Neuronal stem cell (in vitro differentiated cells): ENCODE results near the gene HDAC11.
A peak's percentile ranks its signal among the peaks of the same experiment; 100 is the strongest.

Source experiments
- DNase-seq: peaks from one replicate; pipeline ENCODE4 v3.0.0-alpha.2; 2013; ENCODE audit warnings: low spot score
- H2AFZ ChIP-seq: one replicate; pipeline ENCODE4 v1.6.1; 2013; ENCODE audit warnings: mild to moderate bottlenecking, low read length, inconsistent platforms
- H2AK5ac ChIP-seq: 2 replicates; pipeline ENCODE4 v1.6.1; 2013; ENCODE audit warnings: low read depth, mild to moderate bottlenecking, inconsistent platforms, low read length, moderate library complexity, mixed read lengths
- H2BK120ac ChIP-seq: 2 replicates; pipeline ENCODE4 v1.6.1; 2013; ENCODE audit warnings: low read depth, mild to moderate bottlenecking, inconsistent platforms, low read length, moderate library complexity, mixed read lengths
- H2BK12ac ChIP-seq: one replicate; pipeline ENCODE4 v1.6.1; 2013; ENCODE audit warnings: low read length, inconsistent platforms
- H2BK15ac ChIP-seq: 2 replicates; pipeline ENCODE4 v1.6.1; 2013; ENCODE audit warnings: mild to moderate bottlenecking, low read length, inconsistent platforms, mixed read lengths
- H2BK5ac ChIP-seq: one replicate; pipeline ENCODE4 v1.6.1; 2013; ENCODE audit warnings: inconsistent platforms, mild to moderate bottlenecking, low read length, moderate library complexity
- H3K14ac ChIP-seq: one replicate; pipeline ENCODE4 v1.6.1; 2013; ENCODE audit warnings: low read length, inconsistent platforms
- H3K18ac ChIP-seq: 2 replicates; pipeline ENCODE4 v1.6.1; 2013; ENCODE audit warnings: low read length, inconsistent platforms
- H3K23ac ChIP-seq: 2 replicates; pipeline ENCODE4 v1.6.1; 2013; ENCODE audit warnings: low read depth, mild to moderate bottlenecking, mixed read lengths, low read length, inconsistent platforms; ENCODE audit not compliant: poor library complexity
- H3K27ac ChIP-seq: replicated peaks from 3 replicates; pipeline ENCODE4 v1.5.1; 2013; ENCODE audit warnings: low read length, inconsistent platforms
- H3K27me3 ChIP-seq, 3 experiments: 2 replicates each; pipeline ENCODE4 v1.6.1; 2013; ENCODE audit warnings: low read length in 3 of 3, mild to moderate bottlenecking in 2 of 3, inconsistent platforms in 1 of 3, low read depth in 1 of 3, mixed read lengths in 1 of 3, moderate library complexity in 1 of 3; ENCODE audit not compliant: control insufficient read depth in 3 of 3, insufficient read depth in 3 of 3
- H3K36me3 ChIP-seq, 2 donors: replicated peaks in 1 of 2; 2 replicates each; pipeline ENCODE4 v1.6.1; 2013; ENCODE audit warnings: low read length in 2 of 2; ENCODE audit not compliant: control insufficient read depth in 2 of 2, insufficient read depth in 2 of 2
- H3K4ac ChIP-seq: 2 replicates; pipeline ENCODE4 v1.6.1; 2013; ENCODE audit warnings: inconsistent platforms, mild to moderate bottlenecking, low read length, moderate library complexity
- H3K4me1 ChIP-seq, 2 donors: 1 replicate in 1 of 2; 2 replicates in 1 of 2; pipeline ENCODE4 v1.6.1; 2013; ENCODE audit warnings: low read length in 2 of 2, low read depth in 1 of 2; ENCODE audit not compliant: control insufficient read depth in 2 of 2, insufficient read depth in 1 of 2
- H3K4me2 ChIP-seq: one replicate; pipeline ENCODE4 v1.6.1; 2013; ENCODE audit warnings: mild to moderate bottlenecking, low read length, inconsistent platforms; ENCODE audit not compliant: insufficient read depth, poor library complexity, severe bottlenecking
- H3K4me3 ChIP-seq, 2 donors: 2 replicates each; pipeline ENCODE4 v1.5.1; 2013; ENCODE audit warnings: low read length in 2 of 2, mild to moderate bottlenecking in 2 of 2, inconsistent platforms in 1 of 2, moderate library complexity in 1 of 2
- H3K79me1 ChIP-seq: one replicate; pipeline ENCODE4 v1.6.1; 2013; ENCODE audit warnings: low read depth, mild to moderate bottlenecking, inconsistent platforms, low read length, moderate library complexity
- H3K9ac ChIP-seq: one replicate; pipeline ENCODE4 v1.6.1; 2013; ENCODE audit warnings: mild to moderate bottlenecking, low read depth, low read length, inconsistent platforms; ENCODE audit not compliant: poor library complexity
- H3K9me3 ChIP-seq, 2 donors: replicated peaks in 1 of 2; 2 replicates each; pipeline versions ENCODE3 to v1.6.1; 2013; ENCODE audit warnings: low read length in 2 of 2, mild to moderate bottlenecking in 2 of 2, inconsistent platforms in 1 of 2, low read depth in 1 of 2, mixed read lengths in 1 of 2, moderate library complexity in 1 of 2; ENCODE audit not compliant: control insufficient read depth in 2 of 2, insufficient read depth in 1 of 2
- H4K8ac ChIP-seq: one replicate; pipeline ENCODE4 v1.6.1; 2013; ENCODE audit warnings: low read depth, mild to moderate bottlenecking, inconsistent platforms, low read length, moderate library complexity
- H4K91ac ChIP-seq: one replicate; pipeline ENCODE4 v1.6.1; 2013; ENCODE audit warnings: low read length, low read depth, mild to moderate bottlenecking, inconsistent platforms; ENCODE audit not compliant: poor library complexity
- WGBS, 2 donors: extraction: QIAGEN DNeasy Blood & Tissue Kit; methylation state at CpG; one replicate each; pipeline ENCODE4 v1.1.7; 2013; ENCODE audit warnings: missing lambda C conversion rate in 2 of 2, mixed read lengths in 1 of 2; ENCODE audit not compliant: insufficient read length in 2 of 2, insufficient replicate concordance in 1 of 2; ENCODE audit errors: extremely low coverage in 2 of 2; 5-methylcytosine and 5-hydroxymethylcytosine counted together

HDAC11 gene

GRCh38 chr3:13495351-13495813, 15.3 kb downstream of the HDAC11 start:
- Histone ChIP-seq H3K27me3 (no peaks in the 10 kb centered on the region), H3K18ac (peak overlapping the region; percentile 48), H2BK12ac (no peak overlapping the region), H3K9me3 (no peaks in the 10 kb centered on the region), H4K91ac (no peak overlapping the region), H2BK5ac (peak overlapping the region; percentile 61), H3K4ac (no peak overlapping the region), H2BK15ac (peak overlapping the region; percentile 30), H3K79me1 (no peaks in the 10 kb centered on the region), H3K4me3 (no peak overlapping the region), H3K14ac (no peak overlapping the region), H3K4me1 (peaks cover 4 to 6% of the 10 kb centered on the region in 2 donors), H2BK120ac (no peak overlapping the region), H3K9ac (no peak overlapping the region), H3K4me2 (no peak overlapping the region), H3K27ac (no peak overlapping the region), H3K23ac (no peak overlapping the region), H4K8ac (no peak overlapping the region), H2AK5ac (peak overlapping the region; percentile 44), H2AFZ (no peak overlapping the region), H3K36me3 (no peaks in the 10 kb centered on the region)
- no CpG with 5 or more reads among the region's 3 CpGs for WGBS, 2 donors
- no peak for DNase-seq

GRCh38 chr3:13495921-13496723, 16.0 kb downstream of the HDAC11 start:
- Histone ChIP-seq H2AFZ (peak overlapping the region; percentile 45), H2BK120ac (no peak overlapping the region), H3K27me3 (no peaks in the 10 kb centered on the region), H3K4me3 (no peak overlapping the region), H4K91ac (no peak overlapping the region), H3K4me1 (peaks cover 4 to 6% of the 10 kb centered on the region in 2 donors), H2BK12ac (peak overlapping the region; percentile 2), H3K79me1 (no peaks in the 10 kb centered on the region), H3K27ac (no peak overlapping the region), H3K14ac (no peak overlapping the region), H3K9me3 (no peaks in the 10 kb centered on the region), H3K4me2 (no peak overlapping the region), H3K18ac (peak overlapping the region; percentile 15), H3K23ac (no peak overlapping the region), H2BK5ac (no peak overlapping the region), H2AK5ac (peak overlapping the region; percentile 3), H3K9ac (no peak overlapping the region), H3K36me3 (no peaks in the 10 kb centered on the region), H4K8ac (no peak overlapping the region), H2BK15ac (no peak overlapping the region), H3K4ac (no peak overlapping the region)
- WGBS, 2 donors = no CpG with 5 or more reads among the region's 12 CpGs
- DNase-seq = peak; percentile 71

- Histone ChIP-seq H3K27ac (no peak overlapping the region), H2BK15ac (no peak overlapping the region), H3K9ac (no peak overlapping the region), H3K4me3 (no peak overlapping the region), H3K4ac (no peak overlapping the region), H3K36me3 (no peaks in the 10 kb centered on the region), H3K27me3 (no peaks in the 10 kb centered on the region), H2BK12ac (no peak overlapping the region), H3K14ac (no peak overlapping the region), H3K18ac (no peak overlapping the region), H3K23ac (no peak overlapping the region), H4K8ac (no peak overlapping the region), H2AK5ac (no peak overlapping the region), H2AFZ (peak overlapping the region; percentile 45), H3K9me3 (no peaks in the 10 kb centered on the region), H4K91ac (no peak overlapping the region), H2BK120ac (no peak overlapping the region), H3K4me2 (no peak overlapping the region), H3K4me1 (peaks cover 4 to 6% of the 10 kb centered on the region in 2 donors), H2BK5ac (no peak overlapping the region), H3K79me1 (no peaks in the 10 kb centered on the region)
- no CpG with 5 or more reads among the region's 6 CpGs for WGBS, 2 donors
- no peak for DNase-seq
Observed at GRCh38 chr3:13496879-13497278, 16.8 kb downstream of the HDAC11 start.

- Histone ChIP-seq H3K14ac (no peak overlapping the region), H2AK5ac (no peak overlapping the region), H3K4me3 (no peak overlapping the region), H2BK15ac (no peak overlapping the region), H2BK120ac (no peak overlapping the region), H3K9me3 (no peaks in the 10 kb centered on the region), H4K8ac (no peak overlapping the region), H3K27ac (no peak overlapping the region), H3K27me3 (no peaks in the 10 kb centered on the region), H3K4ac (no peak overlapping the region), H3K9ac (no peak overlapping the region), H3K36me3 (no peaks in the 10 kb centered on the region), H3K23ac (no peak overlapping the region), H2BK12ac (no peak overlapping the region), H4K91ac (no peak overlapping the region), H2AFZ (no peak overlapping the region), H2BK5ac (no peak overlapping the region), H3K18ac (no peak overlapping the region), H3K79me1 (no peaks in the 10 kb centered on the region), H3K4me1 (peaks cover 4 to 6% of the 10 kb centered on the region in 2 donors), H3K4me2 (no peak overlapping the region)
- WGBS, 2 donors = no CpG with 5 or more reads among the region's 2 CpGs
- no peak for DNase-seq
Observed at GRCh38 chr3:13497386-13497785, 17.3 kb downstream of the HDAC11 start.
